HG02610 (cell line): ENCODE measurements around the gene MAPK10.
"Not testable (repeated sequence)": the region's sequence is repeated elsewhere in the genome, so short reads cannot be mapped to it uniquely, and the experiment has no call there.

ENCODE experiments used
- ATAC-seq: cut with Tn5 transposase; IDR thresholded peaks from one replicate; pipeline ENCODE4 v1.9.1; 2021; ENCODE audit warnings: mild to moderate bottlenecking, moderate library complexity; ENCODE audit not compliant: unreplicated experiment

Gene MAPK10

DNA sequence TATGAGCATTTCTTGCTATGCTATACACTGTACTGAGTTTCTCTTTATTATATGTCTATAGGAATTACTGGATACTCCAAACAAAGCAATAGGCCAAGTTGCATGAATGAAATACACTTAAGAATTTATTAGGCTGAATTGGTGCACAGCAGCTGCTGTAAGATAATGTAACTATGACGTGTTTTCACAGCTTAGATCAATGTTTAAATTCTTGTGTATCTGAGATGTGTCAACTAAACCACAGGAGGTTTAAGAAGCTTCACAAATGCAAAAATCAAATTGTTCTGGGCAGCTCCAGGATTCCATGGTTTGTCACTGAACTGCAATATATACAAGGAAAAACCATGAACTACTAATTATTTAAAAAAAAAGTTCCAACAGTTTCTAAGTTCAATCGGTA is 156.7 kb downstream of the MAPK10 start:
- no peak for ATAC-seq

DNA sequence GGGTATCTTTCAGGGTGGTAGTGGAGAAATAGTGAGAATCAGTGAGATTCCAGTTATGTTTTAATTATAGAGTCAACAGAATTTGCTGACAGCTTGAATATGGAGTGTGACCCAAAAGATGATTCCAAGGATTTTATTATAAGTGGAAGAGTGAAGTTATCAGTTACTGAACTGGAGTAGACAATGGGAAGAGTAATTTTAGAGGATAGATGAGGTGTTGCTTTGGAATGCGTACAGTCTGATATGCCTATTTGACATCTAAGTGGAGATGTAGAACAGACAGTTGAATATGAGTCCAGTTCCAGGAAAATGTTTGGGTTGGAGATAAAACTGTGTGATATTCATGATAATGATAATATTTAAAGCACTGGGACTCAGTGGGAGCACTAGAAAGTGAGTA is 174.2 kb downstream of the MAPK10 start:
- no peak for ATAC-seq

DNA sequence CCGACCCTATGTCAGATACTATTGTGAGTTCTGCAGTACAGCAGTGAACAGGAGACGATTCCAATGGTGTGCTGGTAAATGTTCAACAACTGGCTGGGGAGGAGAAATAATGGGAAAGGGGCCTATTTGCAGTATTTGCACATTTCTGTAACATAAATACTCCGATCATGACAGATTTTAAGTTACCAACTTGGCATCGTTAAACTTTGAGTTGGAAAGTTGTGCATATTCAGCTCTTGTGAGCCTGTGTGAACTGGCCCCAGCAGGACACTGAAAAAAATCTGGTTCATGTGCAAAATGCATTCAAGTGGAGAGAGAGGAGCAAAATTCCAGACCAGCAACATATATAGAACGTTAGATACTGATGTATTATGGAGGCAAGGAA is 175.0 kb downstream of the MAPK10 start:
- no peak for ATAC-seq

DNA sequence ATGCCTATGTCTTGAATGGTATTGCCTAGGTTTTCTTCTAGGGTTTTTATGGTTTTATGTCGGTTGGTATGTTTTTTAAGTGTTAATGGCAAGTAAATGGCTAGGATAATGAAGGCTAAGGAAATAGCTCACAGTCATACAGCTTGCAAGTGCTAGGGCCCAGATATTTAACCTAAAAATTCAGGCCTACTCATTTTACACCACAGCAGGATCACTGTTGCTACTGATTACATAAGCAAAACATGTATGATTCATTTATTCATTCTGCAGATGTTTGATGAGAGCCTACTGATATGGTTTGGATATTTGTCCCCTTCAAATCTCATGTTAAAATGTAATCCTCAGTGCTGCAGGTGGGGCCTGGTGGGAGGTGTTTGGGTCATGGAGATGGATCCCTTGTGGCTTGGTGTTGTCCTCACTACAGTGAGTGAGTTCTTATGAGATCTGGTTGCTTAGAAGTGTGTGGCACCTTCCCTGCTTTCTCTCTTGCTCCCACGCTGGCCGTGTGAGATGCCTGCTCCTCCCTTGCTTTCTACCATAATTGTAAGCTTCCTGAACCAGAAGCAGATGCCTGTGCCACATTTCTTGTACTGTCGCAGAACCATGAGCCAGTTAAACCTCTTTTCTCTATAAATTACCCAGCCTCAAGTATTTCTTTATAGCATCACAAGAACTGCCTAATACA is 175.5 kb downstream of the MAPK10 start:
- ATAC-seq = no peak

DNA sequence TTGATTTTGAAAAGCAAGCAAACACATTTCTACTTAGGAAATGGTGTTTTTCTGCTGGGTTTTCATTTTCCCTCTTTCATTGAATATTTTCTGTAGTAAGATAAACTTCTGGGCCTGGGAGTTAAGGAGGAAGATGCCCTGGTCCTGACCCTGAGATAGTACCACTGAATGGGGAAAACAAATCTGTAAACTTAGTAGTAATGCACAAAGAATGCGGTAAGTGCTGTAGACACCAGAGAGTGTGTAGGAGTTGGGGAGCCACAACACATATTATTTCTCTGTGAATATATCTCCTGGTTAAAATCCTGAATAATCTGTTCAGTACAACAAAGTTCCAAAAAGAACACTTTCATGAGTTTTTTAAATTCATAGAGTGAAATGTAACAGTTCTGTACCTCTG is 178.3 kb downstream of the MAPK10 start:
- ATAC-seq = no peak

DNA sequence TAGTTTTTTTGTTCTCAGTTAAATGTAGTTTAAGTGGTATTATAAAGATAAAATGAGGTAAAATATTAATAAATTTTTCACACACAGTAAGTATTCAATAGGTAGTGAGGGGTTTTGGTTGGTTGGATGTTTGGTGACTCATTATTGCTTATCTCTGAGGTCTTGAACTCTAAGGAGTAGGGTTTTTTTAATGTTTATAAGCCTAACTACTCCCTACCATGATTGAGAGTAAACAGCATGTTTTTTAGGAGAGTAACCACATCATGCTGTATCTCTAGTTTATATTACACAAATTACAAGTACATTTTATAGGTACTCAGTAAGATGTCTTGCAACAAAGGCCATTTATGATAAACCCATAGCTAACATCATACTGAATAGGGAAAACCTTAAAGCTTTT is 181.6 kb downstream of the MAPK10 start:
- ATAC-seq = no peak

DNA sequence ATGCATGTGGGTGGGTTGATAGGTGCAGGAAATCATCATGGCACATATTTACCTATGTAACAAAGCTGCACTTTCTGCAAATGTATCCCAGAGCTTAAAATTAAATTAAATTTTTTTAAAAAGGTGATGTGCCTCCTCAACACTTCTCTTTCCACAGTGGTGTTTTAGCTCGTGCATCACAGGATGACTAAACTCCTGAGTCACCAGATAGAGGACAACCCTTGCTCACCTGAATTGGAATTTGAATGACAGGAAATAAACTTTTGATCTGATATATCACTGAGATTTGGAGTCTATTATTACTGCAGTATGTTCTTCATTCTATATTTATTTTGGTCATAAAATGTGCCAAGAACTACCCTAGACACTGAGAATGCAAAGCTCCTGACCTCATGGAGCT is 185.3 kb downstream of the MAPK10 start:
- ATAC-seq = no peak

DNA sequence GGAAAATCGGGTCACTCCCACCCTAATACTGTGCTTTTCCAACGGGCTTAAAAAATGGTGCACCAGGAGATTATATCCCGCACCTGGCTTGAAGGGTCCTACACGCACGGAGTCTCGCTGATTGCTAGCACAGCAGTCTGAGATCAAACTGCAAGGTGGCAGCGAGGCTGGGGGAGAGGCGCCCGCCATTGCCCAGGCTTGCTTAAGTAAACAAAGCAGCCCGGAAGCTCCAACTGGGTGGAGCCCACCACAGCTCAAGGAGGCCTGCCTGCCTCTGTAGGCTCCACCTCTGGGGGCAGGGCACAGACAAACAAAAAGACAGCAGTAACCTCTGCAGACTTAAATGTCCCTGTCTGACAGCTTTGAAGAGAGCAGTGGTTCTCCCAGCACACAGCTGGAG is 191.5 kb downstream of the MAPK10 start:
- not testable (repeated sequence) for ATAC-seq

DNA sequence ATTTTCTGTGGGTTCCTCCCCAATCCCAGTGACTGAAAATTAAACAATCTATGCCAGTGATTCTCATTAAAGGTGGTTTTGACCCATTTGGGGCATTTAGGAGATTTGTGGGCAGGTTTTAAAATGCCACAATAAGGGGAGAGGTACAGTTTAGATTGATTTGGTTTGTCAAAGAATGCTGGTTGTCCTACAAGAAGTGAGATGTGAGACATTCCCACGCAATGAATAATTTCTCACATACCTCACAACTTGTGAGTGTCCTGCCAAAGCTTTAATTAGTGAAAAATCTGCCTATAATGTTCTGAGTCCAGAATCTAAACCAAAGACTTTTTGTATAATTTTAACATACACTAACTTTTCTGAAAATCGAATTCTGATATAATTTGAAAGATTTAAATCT is 199.4 kb downstream of the MAPK10 start:
- no peak for ATAC-seq

DNA sequence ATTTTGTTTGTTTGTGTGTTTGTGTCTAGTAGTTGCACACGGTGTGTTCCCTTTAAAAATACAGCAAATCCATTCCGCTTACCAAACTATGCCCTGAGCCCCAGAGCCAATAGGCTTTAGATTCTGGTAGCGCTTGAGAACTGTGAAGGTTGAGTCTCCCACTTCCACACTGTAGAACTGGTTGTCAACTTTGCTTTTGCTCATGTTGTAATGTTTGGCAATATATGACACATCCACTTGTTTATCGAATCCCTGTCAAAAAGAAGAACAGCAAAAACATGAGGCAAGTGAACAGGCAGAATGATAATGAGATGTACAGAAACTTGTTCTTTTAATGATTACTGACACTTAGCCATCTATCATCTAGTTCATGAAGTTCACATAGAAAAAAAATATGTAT is 200.6 kb downstream of the MAPK10 start:
- no peak for ATAC-seq

DNA sequence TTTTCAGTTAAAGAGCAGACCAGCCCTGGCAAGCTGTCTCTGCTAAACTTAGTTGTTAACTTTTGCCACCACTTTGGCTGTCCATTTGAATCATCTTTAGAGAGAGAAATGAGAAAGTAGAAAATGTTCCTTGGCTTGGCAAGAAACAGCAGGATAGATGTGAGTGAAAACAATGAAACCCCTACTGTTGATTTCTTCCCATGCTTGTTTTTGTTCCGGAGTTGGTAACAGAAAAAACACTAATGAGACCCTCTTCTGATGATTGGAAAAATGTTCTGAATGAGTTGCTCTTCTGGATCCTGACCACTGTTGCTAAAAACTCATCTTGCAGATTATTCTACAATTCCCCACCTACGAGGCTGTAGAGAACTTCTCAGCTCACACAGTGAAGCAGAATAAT is 203.3 kb downstream of the MAPK10 start:
- ATAC-seq = no peak

DNA sequence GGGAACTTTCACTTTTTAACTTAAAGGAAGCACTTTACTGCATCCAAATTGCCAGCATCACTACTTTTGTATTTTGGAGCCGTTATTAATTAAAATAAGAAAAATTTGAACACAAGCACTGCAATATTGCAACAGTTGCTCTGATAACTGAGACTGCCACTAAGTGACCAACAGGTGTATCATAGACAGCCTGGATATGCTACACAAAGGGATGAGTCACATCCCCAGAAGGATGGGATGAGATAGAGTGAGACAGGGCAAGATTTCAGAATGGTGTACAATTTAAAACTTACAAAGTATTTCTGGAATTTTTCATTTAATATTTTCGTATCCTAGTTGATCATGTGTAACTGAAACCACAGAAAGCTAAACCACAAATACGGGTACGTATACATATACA is 204.1 kb downstream of the MAPK10 start:
- no peak for ATAC-seq

DNA sequence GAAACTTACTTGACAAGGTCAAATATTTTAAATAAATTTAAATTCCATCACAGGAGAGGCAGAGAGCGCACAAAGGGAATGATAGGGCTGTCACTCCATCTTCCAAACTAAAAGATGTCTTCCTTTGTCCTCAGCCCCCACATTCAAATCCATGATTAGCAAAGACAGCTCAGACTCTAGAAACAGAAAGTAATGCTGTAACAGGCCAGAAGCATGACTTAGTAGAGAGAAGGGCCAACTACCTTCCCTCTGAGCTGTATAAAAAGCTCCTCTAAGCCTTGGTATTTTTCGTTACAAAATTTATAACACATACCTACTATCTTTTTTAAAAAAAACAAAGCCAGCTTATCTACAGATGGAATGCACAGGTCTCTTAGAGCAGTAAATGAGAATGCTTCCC is 207.4 kb downstream of the MAPK10 start:
- ATAC-seq = no peak

DNA sequence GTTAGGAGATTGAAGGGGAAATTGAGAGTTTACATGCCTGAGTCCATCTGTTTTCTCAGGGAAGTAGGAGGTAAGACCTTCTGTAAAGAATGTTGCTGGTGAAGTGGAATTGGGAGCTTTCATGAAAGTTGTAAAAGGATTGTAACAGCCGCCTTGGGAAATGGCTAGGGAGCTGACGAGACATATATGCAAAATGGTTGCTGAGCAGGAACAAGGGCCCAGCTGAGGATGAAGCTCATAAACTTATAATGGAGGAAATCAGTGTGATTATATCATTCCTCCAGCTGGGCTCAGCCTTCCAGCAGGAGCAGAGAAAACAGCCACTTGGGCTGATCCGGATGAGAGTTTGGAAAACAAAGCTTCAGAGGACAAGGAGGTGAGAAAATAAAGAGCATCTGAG is 208.7 kb downstream of the MAPK10 start:
- no peak for ATAC-seq

DNA sequence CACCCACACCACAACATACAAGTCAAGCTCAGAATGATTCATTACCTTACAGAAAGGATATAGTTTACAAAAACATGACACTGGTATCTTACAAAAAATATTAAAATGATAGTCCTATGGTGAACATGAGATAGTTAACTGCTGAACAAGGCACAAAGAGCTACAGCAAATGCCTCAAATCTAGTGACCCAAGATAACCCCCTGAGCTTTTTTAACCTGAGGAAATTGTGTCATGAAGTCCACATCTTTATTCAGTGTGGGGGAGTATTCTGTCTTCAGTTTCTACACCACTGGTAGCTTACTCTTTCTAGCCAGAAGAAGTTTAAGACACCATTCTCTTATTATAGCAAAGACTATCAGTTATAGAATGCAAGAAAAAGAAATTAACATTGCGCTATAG is 218.7 kb downstream of the MAPK10 start:
- ATAC-seq = no peak

DNA sequence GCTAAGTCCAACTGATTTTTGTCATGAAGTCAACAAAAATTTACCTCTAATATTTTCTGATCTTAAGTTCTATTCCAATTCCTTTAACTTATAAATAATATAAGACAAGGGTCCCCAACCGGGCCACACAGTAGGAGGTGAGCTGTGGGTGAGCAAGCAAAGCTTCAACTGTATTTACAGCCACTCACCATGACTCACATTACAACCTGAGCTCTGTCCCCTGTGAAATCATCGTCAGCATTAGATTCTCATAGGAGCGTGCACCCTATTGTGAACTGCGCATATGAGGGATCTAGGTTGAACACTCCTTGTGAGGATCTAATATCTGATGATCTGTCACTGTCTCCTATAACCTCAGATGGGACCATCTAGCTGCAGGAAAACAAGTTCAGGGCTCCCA is 227.4 kb downstream of the MAPK10 start:
- ATAC-seq = no peak

DNA sequence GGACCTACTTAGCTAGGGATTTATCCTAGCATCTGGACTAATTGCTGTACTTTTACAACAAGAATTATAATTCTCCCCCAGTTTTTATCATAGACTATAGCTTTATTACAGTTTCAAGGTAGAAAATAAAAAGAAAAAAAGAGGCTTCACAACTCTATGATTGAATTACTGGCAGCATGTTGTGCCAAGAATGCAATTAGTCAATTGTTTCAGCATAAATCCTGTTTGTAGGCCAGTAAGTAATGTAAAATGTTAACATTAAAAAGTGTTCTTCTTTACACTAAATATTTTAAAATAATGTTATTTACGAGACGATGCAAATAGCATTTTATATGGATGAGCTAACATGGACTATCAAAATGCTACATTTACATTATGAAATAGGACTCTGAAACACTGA is 228.4 kb downstream of the MAPK10 start:
- no peak for ATAC-seq

DNA sequence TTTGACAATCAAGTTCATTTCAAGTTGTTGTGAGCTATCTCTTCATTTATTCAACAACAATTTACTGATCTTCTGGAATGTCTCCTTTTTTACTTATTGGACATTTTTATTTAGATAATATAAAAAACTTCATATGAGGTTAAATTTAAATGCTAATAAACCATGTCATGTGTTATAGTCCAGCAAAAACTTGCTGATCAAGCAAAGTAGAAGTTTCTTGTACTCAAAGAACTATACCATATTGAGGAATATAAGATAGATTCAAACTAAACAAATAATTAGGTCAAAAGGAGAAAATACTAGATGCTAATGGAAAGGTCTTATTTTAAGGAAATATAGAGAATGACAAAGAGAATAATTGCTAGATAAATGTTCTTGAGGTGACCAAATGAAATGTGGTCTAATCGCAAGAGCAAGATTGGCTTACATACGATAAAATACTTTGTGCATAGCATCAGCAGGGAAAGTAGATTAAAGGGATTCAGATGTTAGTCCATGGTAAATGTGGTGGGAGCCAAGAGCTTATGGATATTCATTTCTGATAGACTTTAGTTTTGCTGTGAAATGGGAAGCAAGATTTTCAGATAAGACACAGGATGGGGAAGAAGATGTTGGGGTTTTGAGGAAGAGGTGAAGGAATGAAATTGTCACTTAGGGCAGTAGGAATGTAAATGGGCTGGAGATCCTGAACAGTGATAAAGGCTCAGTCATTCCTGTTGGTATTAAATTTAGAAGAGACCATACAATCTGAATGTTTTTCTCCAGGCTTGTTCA is 229.5 kb downstream of the MAPK10 start:
- no peak for ATAC-seq

DNA sequence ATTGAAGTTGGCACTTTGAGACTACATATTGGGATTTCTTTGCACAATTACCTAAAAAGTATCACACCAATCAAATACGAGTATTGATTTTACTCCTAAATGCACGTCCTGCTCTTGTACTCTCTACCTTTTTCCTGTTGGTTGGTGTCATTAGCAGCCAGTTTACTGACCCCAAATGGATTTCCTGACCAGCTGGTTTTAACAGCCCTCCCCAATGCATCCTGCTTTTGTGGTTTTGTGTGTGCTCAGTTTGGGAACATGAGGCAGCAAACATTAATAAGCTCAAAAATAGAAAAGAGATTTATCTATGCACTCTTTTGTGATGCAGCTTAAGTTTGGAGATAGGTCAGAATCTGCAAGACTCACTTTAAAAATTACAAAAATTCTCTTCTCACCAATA is 230.3 kb downstream of the MAPK10 start:
- ATAC-seq = no peak

DNA sequence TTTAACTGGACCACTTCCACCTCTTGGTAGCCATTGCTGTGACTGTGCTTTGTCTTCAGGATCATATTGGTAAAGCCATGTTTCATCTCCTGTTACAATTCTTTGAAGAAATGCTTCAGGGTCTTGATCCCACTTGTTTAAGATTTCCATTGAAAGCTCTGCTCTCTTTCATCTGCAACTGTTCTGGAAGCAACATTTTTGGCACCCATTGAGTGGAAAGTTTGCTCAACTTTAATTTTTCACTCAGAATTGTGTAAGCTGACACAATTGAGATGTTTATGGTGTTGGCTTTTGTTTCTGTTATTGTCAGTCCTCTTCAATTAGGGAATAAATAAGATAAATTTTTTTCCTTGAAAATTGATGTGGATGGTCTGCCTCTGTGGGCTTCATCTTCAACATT is 237.4 kb downstream of the MAPK10 start:
- ATAC-seq = no peak

DNA sequence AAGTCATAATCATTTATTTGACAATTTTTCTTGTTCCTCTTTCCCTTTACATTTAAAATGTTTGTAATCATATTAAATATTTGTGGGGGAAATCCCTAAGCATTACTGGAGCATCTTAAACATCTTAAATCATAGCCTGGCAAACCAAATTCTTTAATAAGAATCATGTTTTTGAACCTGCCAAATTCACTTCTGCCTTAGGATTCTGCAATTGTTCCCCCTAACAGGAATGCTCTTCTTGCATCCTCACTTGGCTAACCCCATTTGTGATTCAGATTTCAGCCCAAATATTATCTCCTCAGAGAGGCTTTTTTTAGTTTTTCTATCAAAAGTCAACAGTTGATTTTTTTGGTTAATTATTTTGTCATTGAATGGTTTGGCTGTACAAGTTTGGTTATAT is 241.1 kb downstream of the MAPK10 start:
- ATAC-seq = no peak

DNA sequence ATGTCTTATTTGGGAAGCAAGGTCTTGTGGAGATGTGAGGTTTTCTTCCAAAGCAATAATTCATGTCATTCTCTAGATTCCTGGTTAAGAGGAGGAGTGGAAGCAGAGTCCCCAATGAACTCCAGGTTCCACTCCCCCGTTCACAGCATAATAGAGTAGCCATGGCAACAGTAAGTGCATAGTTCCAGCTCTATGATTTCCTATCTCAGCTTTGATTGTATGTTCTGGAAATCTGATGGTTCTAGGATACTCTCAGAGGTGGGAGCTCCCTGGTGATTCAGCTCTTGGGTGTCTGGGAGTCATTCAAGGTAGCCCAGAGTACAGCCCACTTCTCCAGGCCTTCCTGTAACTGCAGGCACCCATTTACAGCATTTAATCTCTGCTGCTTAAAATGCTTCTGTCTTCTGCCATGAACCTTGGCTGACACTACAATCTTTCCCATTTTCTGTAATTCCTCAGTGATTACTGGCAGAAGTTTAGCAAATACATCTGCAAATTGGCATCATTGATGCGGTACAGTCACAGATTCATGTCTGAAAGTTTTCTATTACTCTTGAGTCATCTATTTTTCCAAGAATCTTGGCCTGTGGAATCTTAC is 242.0 kb downstream of the MAPK10 start:
- no peak for ATAC-seq
